Caco-2 (cell line): ENCODE measurements around the gene ADARB2. TPM values are rescaled to one million over a fixed set of nuclear protein-coding genes. Genes with fewer than 3 reads are reported as not detected.

Source experiments
- BruUV-seq: library from RNA; stranded (reverse); fragments of 400-500 nt; replicated peaks from 2 replicates; lab custom pipeline; 2021; lab: Mats Ljungman, UMichigan
- CTCF ChIA-PET: fragments of 300-600 bp; sonication (Branson Sonifier 250); formaldehyde crosslinking; loops from one replicate; lab custom pipeline; 2022; ENCODE audit warnings: antibody characterized with exemption; lab: Charles Lee
- POLR2A ChIA-PET: fragments of 300-600 bp; sonication (Branson Sonifier 250); formaldehyde crosslinking; loops from one replicate; lab custom pipeline; 2022; ENCODE audit warnings: antibody characterized with exemption; lab: Charles Lee
- DNase-seq, 2 experiments: peaks; one replicate each; pipeline versions ENCODE4 v3.0.0 to v3.0.0-alpha.2; 2020 to 2022
- H3K27me3 ChIP-seq: replicated peaks from 2 replicates; pipeline ENCODE4 v1.6.0; 2011; ENCODE audit warnings: low read length; ENCODE audit not compliant: control insufficient read depth, insufficient read depth
- H3K36me3 ChIP-seq: 2 replicates; pipeline ENCODE4 v1.5.1; 2011; ENCODE audit warnings: low read length; ENCODE audit not compliant: control insufficient read depth, insufficient read depth
- H3K4me1 ChIP-seq: fragments of 250-450 bp; sonication (Bioruptor Pico); 2 replicates; pipeline ENCODE4 v1.5.1; 2020; ENCODE audit warnings: mild to moderate bottlenecking
- H3K4me3 ChIP-seq: 2 replicates; pipeline ENCODE4 v1.5.1; 2011; ENCODE audit warnings: low read depth, mild to moderate bottlenecking, control low read depth, low read length
- H3K9me3 ChIP-seq: fragments of 250-450 bp; sonication (Bioruptor Pico); 2 replicates; pipeline ENCODE4 v1.5.1; 2020; ENCODE audit warnings: mild to moderate bottlenecking, moderate library complexity
- H3K27ac Mint-ChIP-seq: one replicate; pipeline ENCODE4 v1.8.0; 2022; ENCODE audit warnings: mixed read lengths; ENCODE audit not compliant: unreplicated experiment
- H3K27me3 Mint-ChIP-seq: one replicate; pipeline ENCODE4 v1.8.0; 2022; ENCODE audit warnings: mixed read lengths; ENCODE audit not compliant: insufficient read depth, unreplicated experiment
- H3K36me3 Mint-ChIP-seq: one replicate; pipeline ENCODE4 v1.8.0; 2022; ENCODE audit warnings: mild to moderate bottlenecking, mixed read lengths; ENCODE audit not compliant: insufficient read depth, unreplicated experiment
- H3K4me1 Mint-ChIP-seq: one replicate; pipeline ENCODE4 v1.8.0; 2022; ENCODE audit warnings: low read depth, mixed read lengths; ENCODE audit not compliant: unreplicated experiment
- H3K4me3 Mint-ChIP-seq: one replicate; pipeline ENCODE4 v1.8.0; 2022; ENCODE audit warnings: mild to moderate bottlenecking, moderate library complexity, mixed read lengths; ENCODE audit not compliant: unreplicated experiment
- H3K9me3 Mint-ChIP-seq: one replicate; pipeline ENCODE4 v1.8.0; 2022; ENCODE audit warnings: mixed read lengths; ENCODE audit not compliant: unreplicated experiment
- CTCF ChIP-seq, 2 experiments: fragments of 200-600 bp in 1 of 2; IDR thresholded peaks; 1 replicate in 1 of 2; 2 replicates in 1 of 2; pipeline versions ENCODE4 v1.5.1 to v1.8.0; 2011 to 2022; ENCODE audit warnings: antibody characterized with exemption in 1 of 2, control low read depth in 1 of 2, inconsistent platforms in 1 of 2, low read depth in 1 of 2, low read length in 1 of 2, mild to moderate bottlenecking in 1 of 2, moderate library complexity in 1 of 2; ENCODE audit not compliant: insufficient read depth in 1 of 2, severe bottlenecking in 1 of 2, unreplicated experiment in 1 of 2
- intact Hi-C: fragments of 100-400 bp; cut with micrococcal nuclease; formaldehyde crosslinking; loops from one replicate; pipeline ENCODE4 v1.10.0; 2022; ENCODE audit not compliant: unreplicated experiment
- total RNA-seq: library from RNA; stranded (reverse); gene quantifications from 2 replicates; pipeline ENCODE4 v1.2.3, GENCODE V29; 2022

Gene ADARB2
- total RNA-seq, 1 experiment from 2014 or later: 0.27 TPM

GRCh38 chr10:1148855-1149605, 588.3 kb downstream of the ADARB2 start:
- no peak overlapping the region for H3K4me3 Mint-ChIP-seq
- peaks cover 21% of the 10 kb centered on the region for H3K9me3 ChIP-seq
- POLR2A ChIA-PET: no interaction called here
- no peaks in the 10 kb centered on the region for H3K36me3 Mint-ChIP-seq
- H3K4me3 ChIP-seq: no peak overlapping the region
- H3K4me1 ChIP-seq: no peaks in the 10 kb centered on the region
- no peak for TF ChIP-seq CTCF (IDR thresholded peaks at IDR 0.05; ENCODE audit: insufficient read depth in 1 of 2, low read depth in 1 of 2, low read length in 1 of 2, severe bottlenecking in 1 of 2, unreplicated experiment in 1 of 2)
- H3K27ac Mint-ChIP-seq: no peak overlapping the region
- intact Hi-C loops: no loop called here
- peaks cover 29% of the 10 kb centered on the region for H3K9me3 Mint-ChIP-seq
- peaks cover 6% of the 10 kb centered on the region for H3K27me3 Mint-ChIP-seq
- H3K36me3 ChIP-seq: no peaks in the 10 kb centered on the region
- H3K4me1 Mint-ChIP-seq: no peaks in the 10 kb centered on the region
- no TSS peak for BruUV-seq
- no peaks in the 10 kb centered on the region for H3K27me3 ChIP-seq
- CTCF ChIA-PET: no interaction called here
- DNase-seq: no peak

- BruUV-seq: no TSS peak
- Histone ChIP-seq H3K27me3 (no peaks in the 10 kb centered on the region), H3K4me1 (no peaks in the 10 kb centered on the region), H3K36me3 (no peaks in the 10 kb centered on the region), H3K4me3 (no peak overlapping the region), H3K9me3 (peaks cover 21% of the 10 kb centered on the region)
- H3K36me3 Mint-ChIP-seq: no peaks in the 10 kb centered on the region
- CTCF ChIA-PET: no interaction called here
- POLR2A ChIA-PET: no interaction called here
- no peak overlapping the region for H3K4me3 Mint-ChIP-seq
- H3K4me1 Mint-ChIP-seq: no peaks in the 10 kb centered on the region
- no peak overlapping the region for H3K27ac Mint-ChIP-seq
- peaks cover 33% of the 10 kb centered on the region for H3K9me3 Mint-ChIP-seq
- TF ChIP-seq CTCF (IDR thresholded peaks at IDR 0.05; ENCODE audit: insufficient read depth in 1 of 2, low read depth in 1 of 2, low read length in 1 of 2, severe bottlenecking in 1 of 2, unreplicated experiment in 1 of 2): no peak
- H3K27me3 Mint-ChIP-seq: peaks cover 10% of the 10 kb centered on the region
- intact Hi-C loops: no loop called here
- no peak for DNase-seq
Observed at GRCh38 chr10:1147810-1148209, 589.5 kb downstream of the ADARB2 start.

- CTCF ChIA-PET: no interaction called here
- no peak overlapping the region for H3K4me3 ChIP-seq
- BruUV-seq: no TSS peak
- intact Hi-C loops: loop anchor here (5.0 kb wide), 1 partner anchor 225 kb away; no protein-coding TSS in a partner anchor
- H3K9me3 Mint-ChIP-seq: peaks cover 50% of the 10 kb centered on the region
- TF ChIP-seq CTCF (IDR thresholded peaks at IDR 0.05; ENCODE audit: insufficient read depth in 1 of 2, low read depth in 1 of 2, low read length in 1 of 2, severe bottlenecking in 1 of 2, unreplicated experiment in 1 of 2): peak; percentile 52 to 66
- H3K4me3 Mint-ChIP-seq: no peak overlapping the region
- H3K27ac Mint-ChIP-seq: no peak overlapping the region
- H3K4me1 ChIP-seq: no peaks in the 10 kb centered on the region
- no peaks in the 10 kb centered on the region for H3K36me3 Mint-ChIP-seq
- no peaks in the 10 kb centered on the region for H3K4me1 Mint-ChIP-seq
- H3K36me3 ChIP-seq: no peaks in the 10 kb centered on the region
- H3K9me3 ChIP-seq: peaks cover 41% of the 10 kb centered on the region
- H3K27me3 ChIP-seq: no peaks in the 10 kb centered on the region
- DNase-seq: peak in 1 of 2 experiments; percentile 45
- peaks cover 18% of the 10 kb centered on the region for H3K27me3 Mint-ChIP-seq
- POLR2A ChIA-PET: no interaction called here
Observed at GRCh38 chr10:1142596-1142995, 594.7 kb downstream of the ADARB2 start.
